Esophagus muscularis mucosa (tissue), 4 donors: Measurements from ENCODE around the gene DNAH9.

Experiments
- EP300 ChIP-seq: sonication (generic); formaldehyde crosslinking; IDR thresholded peaks from one replicate; pipeline ENCODE4 v1.6.1; 2017; ENCODE audit warnings: antibody characterized with exemption
- POLR2A ChIP-seq: fragments of 450-650 bp; IDR thresholded peaks from one replicate; pipeline ENCODE4 v1.6.1; 2017; ENCODE audit warnings: antibody characterized with exemption, moderate library complexity, mild to moderate bottlenecking, low read depth
- TF ChIP-seq, protein P1 (sequence below), 3 experiments: fragments of 200-600 bp in 2 of 3; fragments of 450-650 bp in 1 of 3; sonication (generic) in 2 of 3; IDR thresholded peaks; one replicate each; pipeline ENCODE4 v1.5.1; 2017 to 2019; ENCODE audit warnings: antibody characterized with exemption in 3 of 3, mild to moderate bottlenecking in 2 of 3, moderate library complexity in 1 of 3

DNA sequence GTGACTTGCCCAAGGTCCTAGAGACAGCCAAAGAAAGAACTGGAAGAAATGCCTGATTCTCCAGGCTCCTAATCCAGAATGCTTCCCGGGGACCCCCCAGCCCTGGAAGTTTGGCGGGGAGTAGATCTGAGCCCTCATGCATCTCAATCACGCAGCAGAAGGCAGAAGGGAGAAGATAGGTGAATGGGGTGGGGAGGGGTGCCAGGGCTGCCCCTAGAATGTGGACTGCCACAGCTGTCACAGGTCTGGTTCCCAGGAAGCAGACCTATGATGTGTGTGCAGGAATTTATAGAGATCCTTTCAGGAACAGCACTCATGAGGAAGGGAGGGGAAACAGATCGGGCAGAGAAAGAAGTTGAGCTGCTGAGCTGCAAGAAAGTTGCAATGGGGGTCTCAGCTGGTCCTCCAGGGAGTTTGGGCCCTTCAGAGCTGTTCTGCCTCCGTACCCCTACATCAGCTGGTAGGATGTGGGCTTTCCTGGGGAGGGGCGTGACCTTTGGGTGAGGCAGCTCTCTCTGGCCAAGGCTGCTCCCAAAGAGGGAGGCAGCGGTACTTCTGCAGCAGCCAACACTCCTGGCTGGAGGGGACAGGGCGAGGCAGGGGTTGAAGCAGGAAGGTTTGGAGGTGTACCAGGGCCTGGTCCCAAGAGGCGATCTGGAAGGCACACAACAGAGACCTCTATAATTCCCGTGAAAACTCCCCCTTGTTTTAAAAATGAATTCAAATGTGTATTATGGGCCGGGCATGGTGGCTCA is 43.4 kb downstream of the DNAH9 start:
- TF ChIP-seq, protein P1, sequence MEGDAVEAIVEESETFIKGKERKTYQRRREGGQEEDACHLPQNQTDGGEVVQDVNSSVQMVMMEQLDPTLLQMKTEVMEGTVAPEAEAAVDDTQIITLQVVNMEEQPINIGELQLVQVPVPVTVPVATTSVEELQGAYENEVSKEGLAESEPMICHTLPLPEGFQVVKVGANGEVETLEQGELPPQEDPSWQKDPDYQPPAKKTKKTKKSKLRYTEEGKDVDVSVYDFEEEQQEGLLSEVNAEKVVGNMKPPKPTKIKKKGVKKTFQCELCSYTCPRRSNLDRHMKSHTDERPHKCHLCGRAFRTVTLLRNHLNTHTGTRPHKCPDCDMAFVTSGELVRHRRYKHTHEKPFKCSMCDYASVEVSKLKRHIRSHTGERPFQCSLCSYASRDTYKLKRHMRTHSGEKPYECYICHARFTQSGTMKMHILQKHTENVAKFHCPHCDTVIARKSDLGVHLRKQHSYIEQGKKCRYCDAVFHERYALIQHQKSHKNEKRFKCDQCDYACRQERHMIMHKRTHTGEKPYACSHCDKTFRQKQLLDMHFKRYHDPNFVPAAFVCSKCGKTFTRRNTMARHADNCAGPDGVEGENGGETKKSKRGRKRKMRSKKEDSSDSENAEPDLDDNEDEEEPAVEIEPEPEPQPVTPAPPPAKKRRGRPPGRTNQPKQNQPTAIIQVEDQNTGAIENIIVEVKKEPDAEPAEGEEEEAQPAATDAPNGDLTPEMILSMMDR (IDR thresholded peaks at IDR 0.05) = no peak
- TF ChIP-seq EP300 (no peak), POLR2A (no peak)
